Fibroblast of lung (primary cell): ENCODE results near the gene TAOK2. TPM values are rescaled to one million over a fixed set of nuclear protein-coding genes. Genes with fewer than 3 reads are reported as not detected.

Experiments used
- DNase-seq, 2 donors: peaks; one replicate each; pipeline versions ENCODE4 v3.0.0 to v3.0.0-alpha.2; 2010; ENCODE audit warnings: low read depth in 2 of 2
- H2AFZ ChIP-seq: 2 replicates; pipeline ENCODE4 v1.5.1; 2012; ENCODE audit warnings: low read length, control low read depth, inconsistent platforms
- H3K27ac ChIP-seq: 2 replicates; pipeline ENCODE4 v1.5.1; 2011; ENCODE audit warnings: low read length, control low read depth; ENCODE audit not compliant: insufficient read depth
- H3K27me3 ChIP-seq: 2 replicates; pipeline ENCODE4 v1.5.1; 2011; ENCODE audit warnings: mild to moderate bottlenecking, low read length; ENCODE audit not compliant: control insufficient read depth, insufficient read depth
- H3K36me3 ChIP-seq: 2 replicates; pipeline ENCODE4 v1.5.1; 2011; ENCODE audit warnings: low read length; ENCODE audit not compliant: control insufficient read depth, insufficient read depth
- H3K4me1 ChIP-seq: 2 replicates; pipeline ENCODE4 v1.5.1; 2011; ENCODE audit warnings: low read length; ENCODE audit not compliant: control insufficient read depth, insufficient read depth; ENCODE audit errors: extremely low read depth
- H3K4me2 ChIP-seq: 2 replicates; pipeline ENCODE4 v1.5.1; 2011; ENCODE audit warnings: low read length, control low read depth; ENCODE audit not compliant: insufficient read depth; ENCODE audit errors: extremely low read depth
- H3K4me3 ChIP-seq, 4 experiments: fragments of 200-600 bp in 1 of 4; sonication (generic) in 1 of 4; replicated peaks in 1 of 4; 2 replicates each; pipeline ENCODE4 v1.5.1; 2011 to 2016; ENCODE audit warnings: low read length in 4 of 4, low read depth in 3 of 4, mild to moderate bottlenecking in 3 of 4, control low read depth in 2 of 4, inconsistent platforms in 1 of 4, mixed read lengths in 1 of 4; ENCODE audit not compliant: insufficient read depth in 1 of 4; ENCODE audit errors: control extremely low read depth in 1 of 4
- H3K79me2 ChIP-seq: 2 replicates; pipeline ENCODE4 v1.5.1; 2012; ENCODE audit warnings: mild to moderate bottlenecking, low read length, inconsistent platforms; ENCODE audit not compliant: control insufficient read depth, insufficient read depth
- H3K9ac ChIP-seq: 2 replicates; pipeline ENCODE4 v1.5.1; 2011; ENCODE audit warnings: mild to moderate bottlenecking, low read length, control low read depth; ENCODE audit not compliant: insufficient read depth
- H3K9me3 ChIP-seq: 2 replicates; pipeline ENCODE4 v1.5.1; 2012; ENCODE audit warnings: low read depth, low read length; ENCODE audit not compliant: control insufficient read depth, insufficient read depth
- H4K20me1 ChIP-seq: 2 replicates; pipeline ENCODE4 v1.5.1; 2011; ENCODE audit warnings: low read length; ENCODE audit not compliant: control insufficient read depth, insufficient read depth; ENCODE audit errors: extremely low read depth
- CTCF ChIP-seq, 2 donors: IDR thresholded peaks in 1 of 2; conservative IDR thresholded peaks in 1 of 2; 1 replicate in 1 of 2; 2 replicates in 1 of 2; pipeline ENCODE4 v1.5.1; 2011 to 2012; ENCODE audit warnings: low read length in 2 of 2, control low read depth in 1 of 2, inconsistent platforms in 1 of 2, low read depth in 1 of 2, mild to moderate bottlenecking in 1 of 2
- EZH2 ChIP-seq: IDR thresholded peaks from 2 replicates; pipeline ENCODE4 v1.5.1; 2012; ENCODE audit warnings: low read length, control low read depth, mild to moderate bottlenecking; ENCODE audit errors: missing control alignments
- polyA plus RNA-seq, 2 donors: library from polyadenylated mRNA; depleted of rRNA in 1 of 2; stranded (reverse) in 1 of 2; unstranded in 1 of 2; fragments of >200 nt; gene quantifications; 2 replicates each; pipeline ENCODE4 v1.2.1, GENCODE V29; 2011 to 2012; ENCODE audit warnings: missing spikeins in 1 of 2
- total RNA-seq: library from RNA; depleted of rRNA; stranded (reverse); fragments of >200 nt; gene quantifications from 2 replicates; pipeline ENCODE4 v1.2.1, GENCODE V29; 2014

Gene TAOK2
- total and polyA plus RNA-seq, 2 donors (not counting 1 experiment from before 2014, with no cell fraction given): 12.3 to 41.3 TPM

DNA sequence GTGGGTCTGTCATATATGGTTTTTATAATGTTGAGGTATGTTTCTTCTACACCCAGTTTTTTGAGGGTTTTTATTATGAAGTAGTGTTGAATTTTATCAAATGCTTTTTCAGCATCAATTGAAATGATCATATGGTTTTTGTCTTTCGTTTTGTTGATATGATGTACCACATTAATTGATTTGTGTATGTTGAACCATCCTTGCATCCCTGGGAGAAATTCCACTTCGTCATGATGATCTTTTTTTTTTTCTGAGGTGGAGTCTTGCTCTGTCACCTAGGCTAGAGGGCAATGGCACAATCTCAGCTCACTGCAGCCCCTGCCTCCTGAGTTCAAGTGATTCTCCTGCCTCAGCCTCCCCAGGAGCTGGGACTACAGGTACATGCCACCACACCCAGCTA is 25.8 kb upstream of the TAOK2 start:
- TF ChIP-seq EZH2: no peak
- TF ChIP-seq CTCF (conservative IDR thresholded peaks at IDR 0.05 in 1 of 2, IDR thresholded peaks at IDR 0.05 in 1 of 2; ENCODE audit: low read depth in 1 of 2, low read length in 2 of 2): no peak
- Histone ChIP-seq H3K27me3 (no peaks in the 10 kb centered on the region), H3K4me2 (no peak overlapping the region), H3K36me3 (no peaks in the 10 kb centered on the region), H3K4me3 (no peak overlapping the region), H3K79me2 (no peaks in the 10 kb centered on the region), H4K20me1 (no peaks in the 10 kb centered on the region), H2AFZ (no peak overlapping the region), H3K9me3 (no peaks in the 10 kb centered on the region), H3K27ac (no peak overlapping the region), H3K4me1 (peaks cover 7% of the 10 kb centered on the region), H3K9ac (no peak overlapping the region)
- DNase-seq: no peak

DNA sequence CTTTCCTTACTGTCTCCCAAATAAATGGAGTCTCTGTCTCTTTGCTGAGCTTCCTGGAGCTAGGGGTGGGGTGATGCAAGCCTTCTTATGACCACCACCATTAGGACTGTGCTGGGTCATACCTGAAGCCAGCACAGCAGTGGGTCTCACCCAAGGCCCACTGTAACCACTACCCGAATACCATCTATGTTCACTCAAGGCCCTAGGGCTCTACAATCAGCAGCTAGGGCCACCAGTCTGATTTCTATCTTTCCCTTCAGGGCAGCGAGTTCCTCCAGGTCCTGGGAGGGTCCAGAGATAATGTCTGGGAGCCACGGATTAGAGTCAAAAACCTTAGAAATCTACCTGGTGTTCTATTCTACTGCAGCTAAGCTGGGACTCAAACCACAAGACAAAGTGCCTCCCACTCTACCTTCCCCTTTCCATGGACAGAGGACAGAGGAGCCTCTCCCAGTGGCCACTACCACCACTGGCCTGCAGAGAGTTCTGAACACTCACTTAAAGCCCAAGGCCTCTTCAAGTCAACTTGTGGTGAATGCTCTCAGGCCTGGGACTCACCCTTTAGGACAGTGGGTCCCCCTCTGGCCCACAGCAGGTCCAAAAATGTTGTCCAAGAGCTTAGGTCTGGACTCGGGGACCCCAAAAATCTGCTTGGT is 22.7 kb upstream of the TAOK2 start:
- Histone ChIP-seq H3K9ac (no peak overlapping the region), H4K20me1 (no peaks in the 10 kb centered on the region), H3K27me3 (no peaks in the 10 kb centered on the region), H3K9me3 (no peaks in the 10 kb centered on the region), H3K79me2 (no peaks in the 10 kb centered on the region), H3K4me2 (no peak overlapping the region), H3K4me3 (no peak overlapping the region), H3K36me3 (no peaks in the 10 kb centered on the region), H3K4me1 (no peaks in the 10 kb centered on the region), H2AFZ (no peak overlapping the region), H3K27ac (no peak overlapping the region)
- TF ChIP-seq EZH2 (no peak), CTCF (conservative IDR thresholded peaks at IDR 0.05 in 1 of 2, IDR thresholded peaks at IDR 0.05 in 1 of 2; ENCODE audit: low read depth in 1 of 2, low read length in 2 of 2) (no peak)
- no peak for DNase-seq

GRCh38 chr16:29951625-29952365 is 21.9 kb upstream of the TAOK2 start:
- no peak overlapping the region for H3K4me2 ChIP-seq
- H2AFZ ChIP-seq: no peak overlapping the region
- no peaks in the 10 kb centered on the region for H3K9me3 ChIP-seq
- DNase-seq: no peak
- no peaks in the 10 kb centered on the region for H4K20me1 ChIP-seq
- H3K79me2 ChIP-seq: no peaks in the 10 kb centered on the region
- H3K36me3 ChIP-seq: no peaks in the 10 kb centered on the region
- no peaks in the 10 kb centered on the region for H3K27me3 ChIP-seq
- no peak overlapping the region for H3K27ac ChIP-seq
- no peak overlapping the region for H3K4me3 ChIP-seq
- no peak overlapping the region for H3K9ac ChIP-seq
- TF ChIP-seq CTCF (conservative IDR thresholded peaks at IDR 0.05 in 1 of 2, IDR thresholded peaks at IDR 0.05 in 1 of 2; ENCODE audit: low read depth in 1 of 2, low read length in 2 of 2) (no peak), EZH2 (no peak)
- H3K4me1 ChIP-seq: no peaks in the 10 kb centered on the region
